A549 (cell line): ENCODE data around the gene DNAAF3. TPM values are rescaled to one million over a fixed set of nuclear protein-coding genes. Genes with fewer than 3 reads are reported as not detected.

Source experiments
- ATAC-seq, 2 experiments: fragments of 200-7000 bp in 1 of 2; fragments of >200 bp in 1 of 2; cut with Nextera tagmentation in 1 of 2; cut with Tn5 transposase in 1 of 2; 3 replicates each; pipeline versions ENCODE4 v1.8.0 to v1.9.1; 2018 to 2020; ENCODE audit warnings: mild to moderate bottlenecking in 1 of 2, moderate library complexity in 1 of 2
- CTCF ChIA-PET: fragments of 300-600 bp; sonication (Branson Sonifier 250); formaldehyde crosslinking; extraction: SDS; loops from one replicate; lab custom pipeline; 2021; ENCODE audit warnings: antibody characterized with exemption, inconsistent platforms; lab: Yijun Ruan, JAX
- POLR2A ChIA-PET: fragments of 350-600 bp; formaldehyde crosslinking; extraction: SDS; loops from one replicate; lab custom pipeline; 2021; ENCODE audit warnings: antibody characterized with exemption, inconsistent platforms; lab: Yijun Ruan, JAX
- DNase-seq, 2 experiments: peaks; one replicate each; pipeline versions ENCODE4 v3.0.0 to v3.0.0-alpha.2; 2011 to 2016; ENCODE audit warnings: low read depth in 1 of 2, low spot score in 1 of 2
- FAIRE-seq: peaks from 2 replicates; lab custom pipeline; 2011; peaks lifted over from hg19 to GRCh38; lab: Jason Lieb, UNC
- H3K27ac ChIP-seq, 2 experiments: fragments of >200 bp; sonication (Bioruptor Twin); formaldehyde crosslinking; 3 replicates each; pipeline ENCODE4 v1.5.1; 2016 to 2017
- H3K4me1 ChIP-seq: fragments of >200 bp; sonication (Bioruptor Twin); formaldehyde crosslinking; 3 replicates; pipeline ENCODE4 v1.6.1; 2016
- H3K4me2 ChIP-seq: fragments of >200 bp; sonication (Bioruptor Twin); formaldehyde crosslinking; 3 replicates; pipeline ENCODE4 v1.6.1; 2016
- H3K4me3 ChIP-seq: fragments of >200 bp; sonication (Bioruptor Twin); formaldehyde crosslinking; 3 replicates; pipeline ENCODE4 v1.5.1; 2016
- H3K9me3 ChIP-seq: fragments of >200 bp; sonication (Bioruptor Twin); formaldehyde crosslinking; 3 replicates; pipeline ENCODE4 v1.6.1; 2016
- ATOH8 ChIP-seq: fragments of 250-450 bp; sonication (Bioruptor Pico); IDR thresholded peaks from 2 replicates; pipeline ENCODE4 v1.5.0; 2020; ENCODE audit warnings: low read depth, mild to moderate bottlenecking, moderate library complexity
- BHLHE40 ChIP-seq: IDR thresholded peaks from 2 replicates; pipeline ENCODE4 v1.6.1; 2012; ENCODE audit warnings: low read depth, low read length, inconsistent platforms
- CTCF ChIP-seq: fragments of >200 bp; sonication (Bioruptor Twin); formaldehyde crosslinking; IDR thresholded peaks from 3 replicates; pipeline ENCODE4 v1.5.1; 2016
- EHF ChIP-seq: fragments of 250-450 bp; sonication (Bioruptor Pico); IDR thresholded peaks from 2 replicates; pipeline ENCODE4 v1.5.0; 2020; ENCODE audit warnings: mild to moderate bottlenecking
- FOSB ChIP-seq: fragments of 250-450 bp; sonication (Bioruptor Pico); IDR thresholded peaks from 2 replicates; pipeline ENCODE4 v1.5.0; 2020; ENCODE audit warnings: mild to moderate bottlenecking, moderate library complexity
- FOSL2 ChIP-seq, 2 experiments: fragments of 450-650 bp in 1 of 2; fragments of >200 bp in 1 of 2; sonication (Bioruptor Twin) in 1 of 2; formaldehyde crosslinking; IDR thresholded peaks; 2 replicates each; pipeline versions ENCODE4 v1.5.0 to v1.6.1; 2016 to 2020; ENCODE audit warnings: mild to moderate bottlenecking in 1 of 2, moderate library complexity in 1 of 2
- FOXS1 ChIP-seq: fragments of 250-450 bp; sonication (Bioruptor Pico); IDR thresholded peaks from 2 replicates; pipeline ENCODE4 v1.5.0; 2020; ENCODE audit warnings: mild to moderate bottlenecking, moderate library complexity
- HDAC2 ChIP-seq: fragments of 200-600 bp; sonication (generic); IDR thresholded peaks from 2 replicates; pipeline ENCODE4 v1.6.1; 2016
- HEYL ChIP-seq: fragments of 250-450 bp; sonication (Bioruptor Pico); IDR thresholded peaks from 2 replicates; pipeline ENCODE4 v1.8.0; 2021; ENCODE audit warnings: mild to moderate bottlenecking, moderate library complexity
- HOXB13 ChIP-seq: fragments of 250-450 bp; sonication (Bioruptor Pico); IDR thresholded peaks from 2 replicates; pipeline ENCODE4 v1.5.0; 2020; ENCODE audit warnings: low read depth, mild to moderate bottlenecking, moderate library complexity
- HOXB5 ChIP-seq: fragments of 250-450 bp; sonication (Bioruptor Pico); IDR thresholded peaks from 2 replicates; pipeline ENCODE4 v1.5.0; 2020; ENCODE audit warnings: mild to moderate bottlenecking, moderate library complexity
- MAZ ChIP-seq: fragments of 150-350 bp; IDR thresholded peaks from 2 replicates; pipeline ENCODE4 v1.6.1; 2014; ENCODE audit warnings: antibody characterized with exemption, low read depth, low read length, borderline replicate concordance
- MYC ChIP-seq: IDR thresholded peaks from 2 replicates; pipeline ENCODE4 v1.6.1; 2012; ENCODE audit warnings: mild to moderate bottlenecking, inconsistent platforms, low read length, improper control_type of control experiment, borderline replicate concordance
- NFE2L2 ChIP-seq: fragments of 150-350 bp; conservative IDR thresholded peaks from 2 replicates; pipeline ENCODE4 v1.6.1; 2014; ENCODE audit warnings: low read length
- NPAS2 ChIP-seq: fragments of 250-450 bp; sonication (Bioruptor Pico); IDR thresholded peaks from 2 replicates; pipeline ENCODE4 v1.8.0; 2022; ENCODE audit warnings: mild to moderate bottlenecking, moderate library complexity, borderline replicate concordance
- NR3C1 ChIP-seq: fragments of >200 bp; sonication (Bioruptor Twin); formaldehyde crosslinking; IDR thresholded peaks from 3 replicates; pipeline ENCODE4 v1.6.1; 2017
- POLR2A ChIP-seq: IDR thresholded peaks from 2 replicates; pipeline ENCODE4 v1.6.1; 2012; ENCODE audit warnings: mild to moderate bottlenecking, low read length
- RARB ChIP-seq: fragments of 250-450 bp; sonication (Bioruptor Pico); IDR thresholded peaks from 2 replicates; pipeline ENCODE4 v1.8.0; 2021; ENCODE audit warnings: mild to moderate bottlenecking, moderate library complexity
- SMC3 ChIP-seq: fragments of >200 bp; sonication (Bioruptor Twin); formaldehyde crosslinking; IDR thresholded peaks from 3 replicates; pipeline ENCODE4 v1.6.1; 2018; ENCODE audit warnings: inconsistent platforms
- ZNF302 ChIP-seq: fragments of 250-450 bp; sonication (Bioruptor Pico); IDR thresholded peaks from 2 replicates; pipeline ENCODE4 v1.9.0; 2021; ENCODE audit warnings: inconsistent platforms, mild to moderate bottlenecking, moderate library complexity
- ZSCAN20 ChIP-seq: fragments of 250-450 bp; sonication (Bioruptor Pico); IDR thresholded peaks from 2 replicates; pipeline ENCODE4 v1.8.0; 2022; ENCODE audit warnings: mild to moderate bottlenecking, moderate library complexity
- WGBS: methylation state at CpG from one replicate; pipeline ENCODE4 v1.1.6; 2017; ENCODE audit errors: missing lambda C conversion rate; 5-methylcytosine and 5-hydroxymethylcytosine counted together
- polyA plus RNA-seq, 4 experiments: library from polyadenylated mRNA; depleted of rRNA in 3 of 4; stranded (reverse); fragments of >200 nt; fragmentation: RNase III in 1 of 4; extraction: RNeasy Plus Mini Kit Qiagen cat#74134 plus additional on column Dnase treatment in 1 of 4; gene quantifications; 2 replicates in 3 of 4; 3 replicates in 1 of 4; pipeline ENCODE4 v1.2.3, GENCODE V29; 2011 to 2017
- TF ChIP-seq, protein P1 (sequence below): IDR thresholded peaks from 2 replicates; pipeline ENCODE4 v1.6.1; 2012; ENCODE audit warnings: low read depth, borderline replicate concordance

Gene DNAAF3
- polyA plus RNA-seq, 2 of the 4 experiments (the other 2 are of a cell fraction), result 4.0 to 5.3 TPM

DNA sequence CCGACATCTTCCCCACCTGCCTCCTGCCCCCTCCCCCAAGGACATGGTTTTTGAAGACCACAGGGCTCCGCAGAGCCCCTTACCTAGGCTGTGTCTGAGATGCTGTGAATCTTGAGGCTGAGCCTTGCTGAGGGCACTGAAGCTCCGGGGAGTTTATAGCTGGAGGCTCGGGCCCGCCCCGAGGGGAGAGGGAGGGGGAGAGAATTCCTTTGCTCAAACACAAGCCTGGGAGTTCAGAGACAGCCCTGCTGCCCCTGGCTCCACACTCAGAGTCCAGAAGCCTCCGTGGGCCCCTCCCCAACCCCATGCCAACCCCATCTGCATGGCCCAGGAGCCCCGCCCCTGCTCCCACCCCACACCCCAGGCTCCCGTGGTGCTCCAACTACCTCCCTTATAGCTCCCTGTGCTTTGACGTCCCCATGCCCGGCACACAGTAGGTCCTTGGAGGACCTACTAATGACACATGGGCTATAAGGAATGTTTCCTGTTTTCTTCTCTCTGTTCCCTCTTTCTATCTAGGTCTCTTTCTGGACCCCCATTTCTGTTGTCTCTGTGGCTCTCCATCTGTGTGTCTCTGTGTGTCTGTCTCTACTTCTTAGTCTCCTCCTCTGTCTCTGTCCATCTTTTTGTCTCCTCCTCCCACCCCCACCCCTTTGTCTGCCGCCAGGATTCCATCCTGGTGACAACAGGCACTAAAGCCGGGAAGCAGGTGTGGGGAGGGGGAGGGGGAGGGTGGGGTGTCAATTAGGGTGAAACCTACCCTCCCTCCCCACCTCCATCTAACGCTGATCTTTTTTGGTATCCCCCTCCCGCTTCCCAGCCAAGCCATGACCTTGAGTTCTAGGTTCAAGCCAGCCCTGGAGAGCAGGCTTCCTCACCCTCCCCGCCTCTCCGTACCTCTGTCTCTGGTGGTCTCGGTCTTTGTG lies 17.1 kb downstream of the DNAAF3 start, which contains the start of gene TNNT1:
TNNT1 (minus strand) TSS at position 129 of the 926 bp plus-strand sequence. CDS start 2,049 bp downstream, outside the sequence.
- H3K4me3 ChIP-seq, result no peak within 1 kb of the TSS
- ChIA-PET POLR2A (no interaction called here), CTCF (interaction anchor here (0.8 to 4.6 kb wide), 3 partner anchors 10 to 269 kb away, joined by 5 to 111 read pairs (median 19); partner anchors contain the start of genes DNAAF3 and TNNI3)
- ATAC-seq (0 out of 6 replicates have a peak, but pooled peaks of 1 of the 2 experiments have one; percentile 6), DNase-seq (peak in 1 of 2 experiments; percentile 6), FAIRE-seq (no peak)
- 30% methylated on average over 16 of the region's 18 CpGs for WGBS
- peaks cover 6% of the 10 kb centered on the region; the same call in 1 of the 3 replicates for H3K9me3 ChIP-seq
- peak within 1 kb of the TSS in 1 of 2 experiments; percentile 92; a peak in 3 of 6 replicates for H3K27ac ChIP-seq
- H3K4me2 ChIP-seq, result peak within 1 kb of the TSS; percentile 42
- H3K4me1 ChIP-seq, result peaks cover 37% of the 10 kb centered on the region
- no peak for TF ChIP-seq POLR2A
- TF ChIP-seq SMC3, result no peak
- TF ChIP-seq RARB, result no peak
- TF ChIP-seq FOSL2 (IDR thresholded peaks at IDR 0.05), result no peak
- TF ChIP-seq FOSL2 (CRISPR knock-in tag; IDR thresholded peaks at IDR 0.05), result no peak
- TF ChIP-seq NFE2L2, result no peak
- TF ChIP-seq, protein P1, sequence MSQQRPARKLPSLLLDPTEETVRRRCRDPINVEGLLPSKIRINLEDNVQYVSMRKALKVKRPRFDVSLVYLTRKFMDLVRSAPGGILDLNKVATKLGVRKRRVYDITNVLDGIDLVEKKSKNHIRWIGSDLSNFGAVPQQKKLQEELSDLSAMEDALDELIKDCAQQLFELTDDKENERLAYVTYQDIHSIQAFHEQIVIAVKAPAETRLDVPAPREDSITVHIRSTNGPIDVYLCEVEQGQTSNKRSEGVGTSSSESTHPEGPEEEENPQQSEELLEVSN, result no peak
- TF ChIP-seq FOXS1 (CRISPR knock-in tag), result no peak
- no peak for TF ChIP-seq HDAC2
- TF ChIP-seq HOXB5 (CRISPR knock-in tag), result no peak
- TF ChIP-seq ZNF302 (CRISPR knock-in tag), result no peak
- no peak for TF ChIP-seq NPAS2 (CRISPR knock-in tag)
- no peak for TF ChIP-seq ATOH8 (CRISPR knock-in tag)
- no peak for TF ChIP-seq ZSCAN20 (CRISPR knock-in tag)
- no peak for TF ChIP-seq BHLHE40
- no peak for TF ChIP-seq HOXB13
- no peak for TF ChIP-seq MYC
- TF ChIP-seq EHF (CRISPR knock-in tag), result no peak

GRCh38 chr19:55147545-55148251 lies 18.7 kb downstream of the DNAAF3 start:
- peaks cover 37% of the 10 kb centered on the region for H3K4me1 ChIP-seq
- ATAC-seq, result no peak
- 60% methylated on average over 4 of the region's 9 CpGs for WGBS
- POLR2A ChIA-PET, result interaction anchor here (0.6 to 1.9 kb wide), 6 partner anchors 9 to 192 kb away, joined by 3 to 9 read pairs (median 5); partner anchors contain the start of genes DNAAF3, KMT5C and TNNI3
- no peak for TF ChIP-seq CTCF
- TF ChIP-seq FOSB (CRISPR knock-in tag), result no peak
- TF ChIP-seq NR3C1, result no peak
- no peak for TF ChIP-seq HEYL
- no peak for TF ChIP-seq RARB
- TF ChIP-seq MAZ, result no peak
- TF ChIP-seq, all 56 proteins: peak for 0
- Histone ChIP-seq H3K4me3 (peak overlapping the region; percentile 64; the same call in 2 of the 3 replicates), H3K4me2 (peak overlapping the region; percentile 84), H3K9me3 (peaks cover 6% of the 10 kb centered on the region; the same call in 1 of the 3 replicates), H3K27ac (peak overlapping the region; percentile 82 to 92)
- FAIRE-seq, result no peak
- peak in 1 of 2 experiments; percentile 53 for DNase-seq
- CTCF ChIA-PET, result interaction anchor here (0.7 to 4.6 kb wide), 12 partner anchors 11 to 479 kb away, joined by 3 to 111 read pairs (median 9); partner anchors contain the start of genes DNAAF3, TMEM238 and TNNI3
